Bronchial smooth muscle cell (primary cell): ENCODE results near the gene PRSS3. TPM values are rescaled to one million over a fixed set of nuclear protein-coding genes. Genes with fewer than 3 reads are reported as not detected.

Source experiments
- total RNA-seq: library from RNA; depleted of rRNA; stranded (reverse); fragments of >200 nt; gene quantifications from 2 replicates; pipeline ENCODE4 v1.2.1, GENCODE V29; 2014

Gene PRSS3
- 25.2 and 47.3 TPM in 2 replicates for total RNA-seq

DNA sequence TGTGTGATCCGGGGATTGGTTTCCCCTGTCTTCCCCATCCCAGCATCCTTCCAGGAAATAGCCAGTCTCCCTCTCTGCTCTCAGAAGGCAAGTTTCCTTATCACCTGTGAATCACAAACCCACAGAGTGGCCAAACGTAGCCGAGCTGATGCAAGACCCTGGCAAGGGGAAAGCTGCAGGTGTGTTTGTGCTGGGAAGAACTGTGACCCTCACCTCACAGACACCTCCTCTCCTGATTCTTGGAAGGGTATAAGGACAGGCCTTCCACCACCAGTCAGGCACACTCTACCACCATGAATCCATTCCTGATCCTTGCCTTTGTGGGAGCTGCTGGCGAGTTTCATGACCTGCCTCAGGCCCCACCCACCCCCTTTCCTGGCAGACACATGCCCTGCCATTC lies at the start of gene PRSS3:
Gene PRSS3 (plus strand): TSS at position 281 of the 400 bp plus-strand sequence. CDS start 13 bp downstream, at position 294.

GRCh38 chr9:33816327-33817252 lies 21.2 kb downstream of the PRSS3 start, which contains the start of gene UBE2R2:
Gene UBE2R2, plus strand, starts transcription at chr9:33817160. Its CDS starts 598 bp downstream, at chr9:33817758.

Other genes starting within 250 kb of the PRSS3 start
- gene UBE2R2, start 21.6 kb downstream of the PRSS3 start, total RNA-seq: 17.8 and 18.8 TPM in 2 replicates